MCF 10A (cell line): ENCODE results near the gene BTBD10. TPM values are rescaled to one million over a fixed set of nuclear protein-coding genes. Genes with fewer than 3 reads are reported as not detected.

Experiments used
- BruUV-seq: library from RNA; stranded (reverse); fragments of 400-500 nt; replicated peaks from 2 replicates; lab custom pipeline; 2021; lab: Mats Ljungman, UMichigan
- CTCF ChIA-PET: fragments of 300-600 bp; sonication (Branson Sonifier 250); formaldehyde crosslinking; extraction: SDS; loops from one replicate; lab custom pipeline; 2021; ENCODE audit warnings: antibody characterized with exemption, inconsistent platforms; lab: Yijun Ruan, JAX
- POLR2A ChIA-PET: fragments of 300-600, 350-650 bp; sonication (Branson Sonifier 250); formaldehyde crosslinking; extraction: SDS; loops from one replicate; lab custom pipeline; 2020; ENCODE audit warnings: antibody characterized with exemption, inconsistent platforms; lab: Yijun Ruan, JAX
- DNase-seq: peaks from one replicate; pipeline ENCODE4 v3.0.0-alpha.2; 2018; ENCODE audit not compliant: unreplicated experiment
- H3K27ac Mint-ChIP-seq: one replicate; pipeline ENCODE4 v1.8.0; 2022; ENCODE audit warnings: mild to moderate bottlenecking, low read depth, mixed read lengths; ENCODE audit not compliant: unreplicated experiment
- H3K27me3 Mint-ChIP-seq: one replicate; pipeline ENCODE4 v1.8.0; 2022; ENCODE audit warnings: mixed read lengths; ENCODE audit not compliant: insufficient read depth, unreplicated experiment
- H3K36me3 Mint-ChIP-seq: one replicate; pipeline ENCODE4 v1.8.0; 2022; ENCODE audit warnings: mild to moderate bottlenecking, moderate library complexity, mixed read lengths; ENCODE audit not compliant: insufficient read depth, unreplicated experiment
- H3K4me1 Mint-ChIP-seq: one replicate; pipeline ENCODE4 v1.8.0; 2022; ENCODE audit warnings: mixed read lengths; ENCODE audit not compliant: insufficient read depth, unreplicated experiment
- H3K4me3 Mint-ChIP-seq: one replicate; pipeline ENCODE4 v1.8.0; 2022; ENCODE audit warnings: mild to moderate bottlenecking, moderate library complexity, mixed read lengths; ENCODE audit not compliant: unreplicated experiment
- H3K9me3 Mint-ChIP-seq: one replicate; pipeline ENCODE4 v1.8.0; 2022; ENCODE audit warnings: mixed read lengths; ENCODE audit not compliant: unreplicated experiment
- intact Hi-C: fragments of 100-400 bp; cut with micrococcal nuclease; formaldehyde crosslinking; loops from 2 replicates; pipeline ENCODE4 v1.14.1; 2022
- total RNA-seq: library from RNA; stranded (reverse); gene quantifications from 2 replicates; pipeline ENCODE4 v1.2.3, GENCODE V29; 2022
- TF ChIP-seq, protein P1 (sequence below): fragments of 200-600 bp; IDR thresholded peaks from one replicate; pipeline ENCODE4 v1.8.0; 2022; ENCODE audit warnings: antibody characterized with exemption, mild to moderate bottlenecking; ENCODE audit not compliant: unreplicated experiment

BTBD10 gene
- total RNA-seq, 1 experiment from 2014 or later, result 42.2 TPM

- H3K27ac Mint-ChIP-seq, result peak overlapping the region; percentile 31
- CTCF ChIA-PET, result interaction anchor here (0.6 kb wide), 2 partner anchors 8 to 1743 kb away, joined by 3 read pairs; no protein-coding TSS in a partner anchor
- POLR2A ChIA-PET, result interaction anchor here (0.6 to 10.7 kb wide), 5 partner anchors 10 to 29 kb away, joined by 3 to 148 read pairs (median 4); partner anchors contain the start of gene BTBD10
These were observed 28.5 kb downstream of the BTBD10 start for GRCh38 chr11:13434247-13435205.

GRCh38 chr11:13433437-13433836 is 29.6 kb downstream of the BTBD10 start:
- ChIA-PET CTCF (interaction anchor here (0.7 kb wide), 1 partner anchor 57 kb away, joined by 3 read pairs; no protein-coding TSS in a partner anchor), POLR2A (interaction anchor here (0.7 to 1.2 kb wide), 5 partner anchors 9 to 235 kb away, joined by 3 to 4 read pairs (median 3); partner anchors contain the start of gene BTBD10)
- no peak for DNase-seq
- no peak overlapping the region for H3K27ac Mint-ChIP-seq
- peaks cover 12% of the 10 kb centered on the region for H3K4me1 Mint-ChIP-seq
- H3K4me3 Mint-ChIP-seq, result no peak overlapping the region
- BruUV-seq, result no TSS peak
- intact Hi-C loops, result no loop called here
- H3K36me3 Mint-ChIP-seq, result peaks cover 12% of the 10 kb centered on the region
- TF ChIP-seq, protein P1, sequence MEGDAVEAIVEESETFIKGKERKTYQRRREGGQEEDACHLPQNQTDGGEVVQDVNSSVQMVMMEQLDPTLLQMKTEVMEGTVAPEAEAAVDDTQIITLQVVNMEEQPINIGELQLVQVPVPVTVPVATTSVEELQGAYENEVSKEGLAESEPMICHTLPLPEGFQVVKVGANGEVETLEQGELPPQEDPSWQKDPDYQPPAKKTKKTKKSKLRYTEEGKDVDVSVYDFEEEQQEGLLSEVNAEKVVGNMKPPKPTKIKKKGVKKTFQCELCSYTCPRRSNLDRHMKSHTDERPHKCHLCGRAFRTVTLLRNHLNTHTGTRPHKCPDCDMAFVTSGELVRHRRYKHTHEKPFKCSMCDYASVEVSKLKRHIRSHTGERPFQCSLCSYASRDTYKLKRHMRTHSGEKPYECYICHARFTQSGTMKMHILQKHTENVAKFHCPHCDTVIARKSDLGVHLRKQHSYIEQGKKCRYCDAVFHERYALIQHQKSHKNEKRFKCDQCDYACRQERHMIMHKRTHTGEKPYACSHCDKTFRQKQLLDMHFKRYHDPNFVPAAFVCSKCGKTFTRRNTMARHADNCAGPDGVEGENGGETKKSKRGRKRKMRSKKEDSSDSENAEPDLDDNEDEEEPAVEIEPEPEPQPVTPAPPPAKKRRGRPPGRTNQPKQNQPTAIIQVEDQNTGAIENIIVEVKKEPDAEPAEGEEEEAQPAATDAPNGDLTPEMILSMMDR, result no peak
- H3K9me3 Mint-ChIP-seq, result no peaks in the 10 kb centered on the region
- no peaks in the 10 kb centered on the region for H3K27me3 Mint-ChIP-seq

More at GRCh38 chr11:13434247-13435205, 28.5 kb downstream of the BTBD10 start:
- peak; percentile 39 for DNase-seq
- BruUV-seq, result no TSS peak
- Mint-ChIP-seq H3K9me3 (no peaks in the 10 kb centered on the region), H3K27me3 (no peaks in the 10 kb centered on the region), H3K4me1 (peaks cover 12% of the 10 kb centered on the region), H3K36me3 (peaks cover 12% of the 10 kb centered on the region), H3K4me3 (peak overlapping the region; percentile 12)
- TF ChIP-seq, protein P1, result no peak
- intact Hi-C loops, result no loop called here

DNA sequence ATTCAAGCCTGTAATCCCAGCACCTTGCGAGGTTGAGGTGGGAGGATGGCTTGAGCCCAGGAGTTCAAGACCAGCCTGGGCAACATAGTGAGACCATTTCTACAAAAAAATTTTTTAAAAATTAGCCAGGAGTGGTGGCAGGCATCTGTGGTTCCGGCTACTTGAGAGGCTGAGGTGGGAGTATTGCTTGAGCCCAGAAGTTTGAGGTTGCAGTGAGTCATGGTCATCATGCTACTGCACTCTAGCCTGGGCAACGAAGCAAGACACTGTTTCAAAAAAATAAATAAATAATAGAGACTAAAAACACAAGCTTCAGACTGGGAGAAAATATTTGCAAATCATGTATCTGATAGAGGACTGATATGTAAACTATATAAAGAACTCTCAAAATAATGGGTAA is 33.2 kb downstream of the BTBD10 start:
- ChIA-PET CTCF (no interaction called here), POLR2A (interaction anchor here (1.0 to 2.0 kb wide), 2 partner anchors 10 to 33 kb away, joined by 4 to 5 read pairs; partner anchors contain the start of gene BTBD10)
- Mint-ChIP-seq H3K27ac (no peak overlapping the region), H3K9me3 (peaks cover 3% of the 10 kb centered on the region), H3K4me3 (no peak overlapping the region), H3K4me1 (peaks cover 10% of the 10 kb centered on the region), H3K27me3 (no peaks in the 10 kb centered on the region), H3K36me3 (peaks cover 6% of the 10 kb centered on the region)
- no TSS peak for BruUV-seq
- intact Hi-C loops, result no loop called here
- TF ChIP-seq, protein P1, result no peak
- DNase-seq, result no peak

GRCh38 chr11:13429288-13429687 is 33.7 kb downstream of the BTBD10 start:
- DNase-seq, result no peak
- CTCF ChIA-PET, result no interaction called here
- POLR2A ChIA-PET, result interaction anchor here (2.0 kb wide), 1 partner anchor 11 kb away, joined by 5 read pairs; no protein-coding TSS in a partner anchor
- Mint-ChIP-seq H3K36me3 (peaks cover 6% of the 10 kb centered on the region), H3K27me3 (no peaks in the 10 kb centered on the region), H3K9me3 (peaks cover 8% of the 10 kb centered on the region), H3K4me3 (no peak overlapping the region), H3K27ac (no peak overlapping the region), H3K4me1 (peaks cover 10% of the 10 kb centered on the region)
- intact Hi-C loops, result no loop called here
- BruUV-seq, result no TSS peak
- TF ChIP-seq, protein P1, result no peak
